Retina (tissue), 1 donor: ENCODE data around the gene DOCK2.
A peak's percentile ranks its signal among the peaks of the same experiment; 100 is the strongest.

ENCODE experiments used
- DNase-seq: peaks from one replicate; pipeline ENCODE4 v3.0.0-alpha.2; 2016

The DOCK2 gene

DNA sequence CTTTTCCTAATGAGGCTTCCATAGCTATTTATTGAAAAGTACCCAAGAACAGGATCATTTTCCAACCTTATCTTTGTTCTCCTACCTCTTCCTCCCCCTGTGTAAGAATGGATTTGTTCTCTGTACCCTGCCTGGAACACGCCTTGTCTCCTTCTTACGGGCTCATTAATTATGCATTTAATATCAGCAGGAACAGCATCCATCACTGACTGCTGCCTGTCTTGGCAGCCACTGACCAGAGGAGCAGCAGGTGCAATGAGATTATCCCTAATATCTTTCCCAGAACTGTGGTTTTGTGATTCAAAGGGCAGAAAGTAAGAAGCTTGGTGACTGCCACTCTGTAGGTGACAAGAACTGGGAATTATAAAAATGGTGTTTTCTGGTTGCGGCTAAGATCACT, 362.5 kb downstream of the DOCK2 start:
- DNase-seq = no peak

DNA sequence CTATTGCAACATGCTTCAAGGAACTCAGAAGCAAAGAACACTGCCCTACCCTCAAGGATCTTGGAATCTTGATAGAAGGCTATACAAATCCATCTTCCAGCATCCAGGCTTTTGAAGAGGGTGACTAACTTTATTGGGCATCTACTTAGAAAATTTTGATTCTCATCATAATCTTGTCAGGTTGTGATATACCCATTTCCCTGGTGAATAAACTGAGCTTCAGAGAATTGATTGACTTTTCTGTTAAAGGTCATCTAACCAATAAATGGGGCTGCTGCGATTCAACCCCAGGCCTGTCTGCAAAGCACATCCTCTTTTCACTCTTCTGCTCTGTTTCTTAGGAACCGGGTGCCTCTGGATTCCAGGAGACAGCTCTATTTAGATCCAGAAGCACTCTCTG, 363.1 kb downstream of the DOCK2 start:
- no peak for DNase-seq

DNA sequence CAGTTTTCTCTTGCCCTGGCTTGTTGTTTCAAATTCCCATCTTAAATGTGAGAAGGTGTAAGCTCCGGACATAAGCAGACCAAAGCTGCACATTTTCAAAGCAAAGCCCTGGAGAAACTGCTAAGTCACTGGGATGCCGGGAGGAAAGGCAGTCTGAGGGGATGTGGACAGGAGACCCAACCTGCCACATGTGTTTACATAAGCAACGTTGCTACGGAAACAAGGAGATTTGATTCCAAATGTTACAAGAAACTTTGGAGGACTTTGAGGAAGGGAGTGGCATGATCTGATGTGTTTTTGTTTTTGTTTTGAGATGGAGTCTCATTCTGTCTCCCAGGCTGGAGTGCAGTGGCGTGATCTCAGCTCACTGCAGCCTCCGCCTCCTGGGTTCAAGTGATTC, 368.9 kb downstream of the DOCK2 start:
- DNase-seq = no peak

DNA sequence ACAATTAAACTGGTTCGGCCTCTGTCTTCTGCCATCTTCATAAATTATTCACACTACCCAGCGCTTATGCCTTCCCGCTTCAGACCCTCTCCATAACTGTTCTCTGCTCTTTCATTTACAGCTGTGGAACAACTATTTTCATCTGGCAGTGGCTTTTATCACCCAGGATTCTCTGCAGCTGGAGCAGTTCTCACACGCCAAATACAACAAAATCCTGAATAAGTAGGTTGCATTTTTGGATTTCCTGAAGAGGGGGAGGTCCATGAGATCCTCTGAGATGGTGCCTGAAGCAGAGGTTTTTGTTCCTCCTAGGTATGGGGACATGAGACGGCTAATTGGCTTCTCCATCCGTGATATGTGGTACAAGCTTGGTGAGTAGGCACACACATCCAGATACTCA, 371.3 kb downstream of the DOCK2 start:
- DNase-seq = no peak

DNA sequence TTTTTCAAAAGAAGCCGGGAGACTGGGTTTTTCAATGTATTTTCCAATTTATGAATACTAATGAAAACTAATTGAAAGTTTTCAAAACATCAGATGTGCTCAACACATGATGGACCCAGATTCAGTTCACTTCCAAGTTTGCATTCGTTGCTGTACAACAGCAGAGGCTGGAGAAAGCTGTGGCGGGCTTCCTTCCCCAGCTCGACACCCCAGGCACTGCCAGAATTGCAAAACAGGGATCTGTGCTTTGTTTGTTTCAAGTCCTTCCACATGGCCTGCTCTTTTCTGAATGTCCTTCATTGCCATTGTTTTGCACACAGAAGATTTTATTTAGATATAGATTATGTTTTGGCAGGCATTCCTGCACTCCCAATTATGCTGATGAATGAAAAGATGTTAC, 373.5 kb downstream of the DOCK2 start:
- no peak for DNase-seq

DNA sequence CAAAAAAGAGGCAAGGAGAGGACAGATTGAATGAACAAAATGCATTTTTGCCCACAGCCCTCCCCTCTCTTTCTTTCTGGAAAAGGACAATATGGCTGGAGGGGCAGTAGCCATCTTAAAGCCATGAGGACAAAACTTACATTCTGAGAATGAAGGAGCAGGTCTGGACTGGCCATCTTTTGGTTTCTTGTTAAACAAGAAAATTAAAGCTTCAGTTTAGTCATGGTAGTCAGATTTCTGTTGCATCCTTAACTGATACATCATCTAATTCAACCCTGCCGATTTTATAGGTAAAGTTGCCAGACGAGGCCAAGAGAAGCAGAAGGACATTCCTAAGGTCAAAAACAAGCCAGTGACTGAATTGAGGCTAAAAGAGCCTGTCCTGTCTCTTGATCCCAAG, 374.7 kb downstream of the DOCK2 start:
- DNase-seq = no peak

DNA sequence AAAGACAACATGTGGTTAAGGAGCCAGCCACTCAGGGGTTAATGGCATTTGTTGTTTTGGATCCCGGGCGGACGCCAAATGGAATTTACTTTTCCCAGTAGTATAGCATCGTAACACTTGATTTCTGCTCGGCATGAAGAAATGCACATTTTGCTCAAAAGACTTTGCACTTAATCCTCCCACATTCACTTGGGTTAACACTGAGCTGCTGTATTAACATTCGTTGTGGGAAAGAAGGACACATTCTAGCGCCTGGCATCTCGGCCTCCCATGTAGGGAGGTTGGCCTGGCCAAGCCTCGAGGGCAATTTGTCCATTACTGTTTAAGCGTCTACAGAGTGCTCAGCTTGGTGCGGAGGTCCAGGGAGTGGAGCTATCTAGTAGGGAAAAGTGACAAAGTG, 375.5 kb downstream of the DOCK2 start:
- DNase-seq = no peak

DNA sequence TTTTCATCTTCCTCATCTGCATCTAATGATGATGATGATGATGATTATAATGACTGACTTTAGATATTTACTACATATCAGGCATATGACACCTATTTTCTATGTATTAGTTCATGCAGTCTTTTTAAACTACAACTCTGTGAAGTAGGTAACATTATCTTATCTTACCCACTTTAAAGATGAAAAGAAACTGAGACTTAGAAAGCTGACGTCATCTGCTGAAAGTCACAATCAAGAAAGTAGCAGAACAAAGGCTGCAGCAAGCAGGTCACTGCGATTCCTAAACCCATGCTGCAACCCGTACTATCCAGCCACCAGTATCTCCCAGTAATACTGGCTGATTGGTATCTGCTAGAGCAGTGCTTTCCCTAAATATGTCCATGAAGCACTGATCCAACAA, 383.3 kb downstream of the DOCK2 start:
- DNase-seq = no peak

DNA sequence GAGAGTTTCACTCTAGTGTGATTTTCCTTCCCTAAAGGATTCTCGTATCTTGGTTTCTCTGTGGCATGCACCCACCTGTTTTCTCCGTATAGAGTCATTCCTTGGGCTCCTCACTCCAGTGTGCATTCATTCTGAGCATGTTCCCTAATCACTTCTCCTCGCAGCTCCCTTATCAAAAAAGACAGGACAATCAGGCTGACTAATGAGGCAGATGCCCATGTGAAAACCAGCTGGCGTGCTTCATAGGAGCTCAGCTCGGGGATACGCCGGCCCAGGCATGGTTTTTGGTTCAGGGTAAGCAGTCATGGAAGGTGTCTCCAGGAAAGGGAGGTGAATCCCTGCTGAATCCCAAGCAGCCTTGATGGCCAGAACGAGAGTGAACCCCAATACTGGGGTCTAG, 384.4 kb downstream of the DOCK2 start:
- peak; percentile 61 for DNase-seq

DNA sequence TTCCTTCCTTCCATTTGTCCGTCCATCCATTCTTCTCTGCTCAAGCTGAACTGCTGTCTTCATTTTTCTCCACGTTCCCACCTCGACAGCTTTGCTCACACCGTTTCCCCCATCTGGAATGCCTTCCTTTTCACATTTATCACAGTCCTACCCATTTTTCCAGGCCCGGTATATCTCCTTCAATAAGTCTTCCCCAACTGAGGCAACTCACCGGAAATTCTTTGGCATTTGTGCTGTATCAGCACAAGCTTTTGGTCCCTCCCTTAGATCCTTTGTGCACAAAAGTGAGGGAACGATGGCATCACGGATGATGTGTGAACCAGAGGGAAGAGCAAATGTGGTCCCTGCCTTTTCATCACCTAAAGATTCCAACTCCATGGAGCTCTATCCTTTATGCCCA, 388.8 kb downstream of the DOCK2 start:
- DNase-seq = no peak

DNA sequence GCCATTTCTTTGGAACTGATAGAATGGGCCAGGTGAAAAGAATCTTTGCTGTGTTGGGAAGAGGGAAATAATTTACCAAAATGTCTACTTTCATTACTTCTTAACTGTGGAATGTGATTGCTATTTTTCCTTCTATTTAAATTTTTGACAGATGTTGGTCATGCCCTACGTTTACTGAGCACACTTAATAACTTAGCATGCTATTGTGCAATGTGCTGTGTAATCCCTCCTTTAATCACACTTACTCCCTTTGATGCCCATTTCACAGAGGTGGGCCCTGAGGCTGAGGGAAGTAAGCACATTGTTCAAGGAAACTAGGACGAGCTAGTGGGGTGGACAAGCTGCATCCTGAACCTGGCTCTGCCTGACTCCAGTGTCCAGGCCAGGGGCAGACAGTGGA, 391.0 kb downstream of the DOCK2 start:
- DNase-seq = no peak

DNA sequence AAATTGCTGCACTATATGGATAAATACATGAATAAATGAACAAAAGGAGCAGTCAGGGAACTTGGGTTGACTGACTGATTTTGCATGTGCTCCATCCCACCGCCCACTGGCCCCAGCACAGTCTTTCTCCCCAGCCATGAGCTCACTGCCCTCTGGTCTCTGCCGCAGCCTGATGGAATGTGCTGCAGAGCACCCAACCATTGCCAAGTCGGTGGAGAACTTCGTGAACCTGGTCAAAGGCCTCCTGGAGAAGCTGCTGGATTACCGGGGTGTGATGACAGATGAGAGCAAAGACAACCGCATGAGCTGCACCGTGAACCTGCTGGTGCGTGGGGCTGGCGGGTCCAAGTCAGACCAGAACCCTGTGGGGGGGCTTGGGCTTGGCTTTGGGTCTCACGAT, 397.2 kb downstream of the DOCK2 start:
- no peak for DNase-seq

DNA sequence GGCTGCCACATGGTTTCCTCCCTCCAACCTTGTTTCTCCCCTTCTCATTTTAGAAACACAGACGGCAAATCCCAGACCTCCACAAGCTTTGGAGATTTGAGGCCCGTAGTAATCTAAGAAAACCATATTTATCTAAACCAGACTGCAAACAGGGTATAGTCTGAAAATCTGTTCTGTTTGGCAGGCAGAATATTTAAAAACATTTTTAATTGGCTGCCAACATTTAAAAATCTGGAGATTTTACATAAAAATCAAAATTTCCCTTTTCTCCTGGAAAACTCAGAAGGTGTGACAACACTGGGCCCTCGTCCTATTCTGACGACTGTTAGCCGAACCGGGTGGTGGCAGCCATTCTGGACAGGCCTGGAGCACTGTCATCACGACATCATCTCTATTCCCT, 401.2 kb downstream of the DOCK2 start:
- DNase-seq = no peak

DNA sequence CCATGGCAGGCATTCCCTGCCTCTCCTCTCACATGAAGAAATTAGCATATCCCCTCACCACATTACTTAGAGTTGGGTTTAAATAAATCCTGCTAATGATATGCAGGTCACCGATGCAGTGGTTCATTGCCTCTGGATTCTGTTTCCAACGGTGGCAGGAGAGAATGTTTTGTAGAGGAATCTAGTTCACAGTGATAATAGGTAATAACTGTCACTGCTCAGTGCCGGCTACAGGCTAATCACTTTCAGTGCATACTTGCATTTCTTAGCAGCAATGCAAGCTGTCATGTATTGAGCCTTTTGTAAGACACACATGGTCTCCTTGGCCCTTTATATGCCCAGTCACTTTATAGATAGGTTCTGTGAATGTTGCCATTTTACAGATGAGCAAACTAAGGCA, 402.8 kb downstream of the DOCK2 start:
- DNase-seq = no peak

DNA sequence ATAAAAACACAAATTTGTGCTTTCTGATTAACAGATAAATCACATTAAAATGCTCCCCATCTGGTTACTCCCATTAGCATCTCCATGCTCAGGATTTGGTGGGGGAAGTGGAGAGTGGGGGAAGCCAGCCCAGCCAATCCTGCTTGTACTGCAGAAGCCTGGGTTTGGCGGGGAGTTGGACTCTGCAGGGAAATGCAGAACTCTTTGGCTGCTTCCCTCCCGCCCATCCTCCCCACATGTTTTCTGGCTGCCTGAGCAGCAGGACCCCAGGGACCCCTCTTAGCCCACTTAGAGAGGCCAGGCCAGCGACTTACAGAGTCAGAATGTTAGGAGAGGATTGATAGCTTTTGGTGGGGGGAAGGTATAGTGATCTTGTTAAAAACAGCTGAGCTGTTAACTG, 409.2 kb downstream of the DOCK2 start:
- DNase-seq = peak; percentile 71

DNA sequence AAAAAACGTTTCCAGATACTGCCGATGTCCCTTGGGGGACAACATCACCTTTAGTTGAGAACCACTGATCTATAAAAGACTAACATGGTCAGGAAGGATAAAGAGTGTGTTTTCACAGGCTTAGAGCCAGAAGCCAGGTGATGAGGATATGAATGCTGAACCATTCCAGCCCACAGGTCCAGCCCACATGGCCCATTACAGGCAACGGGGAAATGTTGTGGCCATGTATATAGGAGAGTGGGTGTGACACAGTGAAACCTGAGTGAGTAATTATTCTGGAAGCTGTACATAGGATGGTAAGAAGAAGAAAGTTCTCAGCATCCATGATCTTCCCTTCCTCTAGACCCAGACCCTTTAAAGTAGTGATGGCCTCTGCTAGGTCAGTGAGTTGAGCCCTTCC, 412.6 kb downstream of the DOCK2 start:
- no peak for DNase-seq

DNA sequence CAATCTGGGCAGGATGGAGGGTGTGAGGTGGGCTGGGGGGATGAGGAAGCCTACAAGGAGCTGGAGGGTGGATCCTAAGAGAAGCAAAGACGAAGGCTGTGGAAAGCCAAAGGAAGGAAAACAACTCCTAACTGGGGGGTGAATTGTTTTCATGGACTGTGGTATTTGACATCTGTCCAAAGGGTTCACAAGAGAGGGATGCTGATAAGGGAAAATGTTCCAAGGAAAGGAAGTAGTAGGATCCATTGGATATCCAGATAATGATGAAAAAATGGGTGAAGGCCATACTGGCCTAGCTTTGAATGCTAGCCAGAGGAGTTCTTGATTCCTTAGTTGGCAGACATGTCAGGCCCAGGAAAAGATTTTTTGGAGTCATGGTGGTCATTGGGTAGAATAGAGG, 416.8 kb downstream of the DOCK2 start:
- DNase-seq = no peak

DNA sequence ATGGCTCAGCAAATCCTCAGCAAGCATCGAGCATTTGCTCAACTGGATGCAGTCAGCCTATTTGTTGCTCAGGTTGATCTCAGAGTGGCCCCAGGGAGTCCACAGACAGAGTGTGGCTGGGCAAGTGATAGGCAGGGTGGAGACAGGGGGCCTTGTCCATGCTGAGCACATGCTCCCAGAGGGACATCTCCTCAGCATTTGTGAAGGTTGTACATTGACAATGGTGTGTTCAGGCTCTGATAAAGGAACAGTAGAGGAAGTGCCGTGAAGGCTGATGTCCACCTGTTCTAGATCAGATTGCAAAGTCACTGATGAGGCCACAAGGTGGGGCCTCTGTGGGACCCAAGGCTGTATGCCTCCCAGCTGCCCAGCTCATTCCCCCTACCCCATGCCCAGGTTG, 418.5 kb downstream of the DOCK2 start:
- no peak for DNase-seq

DNA sequence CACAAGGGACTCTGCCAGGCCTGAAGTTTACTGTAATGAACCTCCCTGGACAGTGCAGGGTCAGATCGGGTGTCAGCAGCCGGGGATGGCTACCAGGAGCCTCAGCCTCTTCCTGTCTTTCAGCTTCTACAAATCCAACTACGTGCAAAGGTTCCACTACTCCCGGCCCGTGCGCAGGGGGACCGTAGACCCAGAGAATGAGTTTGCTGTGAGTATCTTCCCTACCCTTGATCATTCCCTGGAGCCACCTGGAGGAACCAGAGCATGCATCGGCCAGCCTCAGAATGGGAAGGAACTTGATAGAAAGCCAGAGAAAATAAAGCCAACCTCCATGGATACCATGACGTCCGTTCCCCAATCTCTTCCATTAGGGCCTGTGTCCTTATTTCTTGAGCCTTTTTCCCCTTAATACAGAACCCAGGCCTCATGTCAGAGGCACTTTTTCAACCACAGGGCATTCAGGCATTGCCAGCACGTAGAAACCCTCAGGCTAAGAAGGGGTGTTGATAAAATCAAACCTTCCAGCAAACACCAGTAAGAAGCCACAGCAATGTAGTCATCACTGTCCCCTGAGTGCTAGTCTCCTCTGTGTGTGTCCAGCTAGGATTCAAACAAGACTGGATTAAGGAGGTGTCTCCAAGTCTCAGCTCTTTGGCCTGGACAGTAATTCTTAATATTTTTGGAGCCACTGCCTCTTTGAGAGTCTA, 419.6 kb downstream of the DOCK2 start:
- DNase-seq = no peak

DNA sequence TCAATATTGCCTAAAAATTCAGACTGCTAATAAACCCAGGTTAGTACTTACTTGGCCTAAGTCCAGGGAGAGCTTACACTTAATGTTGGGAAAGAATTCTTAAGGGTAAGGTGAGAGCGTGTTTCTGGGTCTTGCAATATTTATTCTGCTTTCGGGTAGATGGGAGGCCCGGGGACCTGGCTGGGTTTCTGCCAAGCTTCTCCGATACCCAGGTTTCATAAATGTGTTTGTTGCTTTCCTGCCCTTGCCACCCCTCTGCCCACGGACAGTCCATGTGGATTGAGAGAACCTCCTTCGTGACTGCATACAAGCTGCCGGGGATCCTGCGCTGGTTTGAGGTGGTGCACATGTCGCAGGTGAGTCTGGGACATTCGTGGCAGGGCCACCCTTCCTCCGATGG, 420.2 kb downstream of the DOCK2 start:
- DNase-seq = no peak

DNA sequence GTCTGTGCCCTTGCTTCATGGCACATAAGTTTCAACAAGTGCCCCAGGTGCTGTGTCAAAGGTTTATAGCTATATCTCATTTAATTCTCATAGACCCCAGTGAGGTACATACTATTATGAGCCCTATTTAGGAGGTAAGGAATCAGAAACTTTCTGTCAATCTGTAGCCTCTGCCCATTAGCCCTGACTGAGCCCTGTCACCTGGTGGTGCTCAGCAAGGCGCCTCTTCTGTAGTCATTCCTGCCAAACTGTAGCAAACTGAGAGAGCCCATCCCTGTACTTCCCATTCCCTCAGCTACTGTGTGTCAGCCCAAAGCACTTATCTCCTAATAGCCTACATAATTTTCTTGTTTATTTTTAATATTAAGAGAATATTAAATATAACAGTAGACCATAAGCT, 422.1 kb downstream of the DOCK2 start:
- no peak for DNase-seq

DNA sequence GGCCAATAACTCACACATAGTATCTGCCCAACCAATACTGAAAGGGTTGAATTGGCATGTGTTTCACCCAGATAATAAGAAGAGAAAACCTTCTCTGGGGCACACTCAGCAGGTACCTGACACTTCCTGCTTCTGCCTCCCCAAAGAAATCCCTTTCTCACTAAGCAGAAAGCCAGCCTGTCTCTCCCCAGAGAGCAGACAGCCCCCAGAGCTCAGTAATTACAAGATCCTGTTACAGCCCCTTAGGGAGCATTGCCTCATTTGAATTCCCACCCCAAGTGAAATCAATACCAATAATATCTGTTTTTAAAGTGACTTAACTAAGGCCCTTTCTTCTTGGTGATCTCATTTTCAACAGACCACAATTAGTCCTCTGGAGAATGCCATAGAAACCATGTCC, 430.1 kb downstream of the DOCK2 start:
- no peak for DNase-seq

DNA sequence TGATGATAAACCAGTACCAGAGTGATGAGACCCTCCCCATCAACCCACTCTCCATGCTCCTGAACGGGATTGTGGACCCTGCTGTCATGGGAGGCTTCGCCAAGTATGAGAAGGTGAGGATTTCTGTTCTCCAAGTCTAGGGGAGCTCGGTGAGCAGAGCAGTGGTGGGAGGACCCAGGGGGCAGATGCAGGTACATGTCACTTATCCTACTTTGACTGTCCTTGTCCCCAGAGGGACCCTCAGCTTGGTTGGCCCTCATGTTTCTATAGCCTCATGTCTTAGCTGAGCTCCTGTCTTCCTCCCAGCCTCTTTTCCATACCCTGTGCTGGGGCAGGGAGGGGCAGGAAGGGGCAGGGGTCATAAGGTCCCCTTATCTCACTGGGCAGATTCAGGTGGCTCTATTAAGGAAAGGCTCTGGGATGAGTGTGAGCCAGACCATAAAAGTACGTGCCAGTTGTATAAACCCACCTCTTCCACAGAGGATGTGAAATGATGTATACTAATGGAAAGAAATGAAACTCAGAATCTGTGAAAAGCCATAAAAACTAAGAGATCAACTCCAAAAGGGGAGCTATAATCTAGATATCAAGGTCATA, 430.6 kb downstream of the DOCK2 start:
- no peak for DNase-seq

DNA sequence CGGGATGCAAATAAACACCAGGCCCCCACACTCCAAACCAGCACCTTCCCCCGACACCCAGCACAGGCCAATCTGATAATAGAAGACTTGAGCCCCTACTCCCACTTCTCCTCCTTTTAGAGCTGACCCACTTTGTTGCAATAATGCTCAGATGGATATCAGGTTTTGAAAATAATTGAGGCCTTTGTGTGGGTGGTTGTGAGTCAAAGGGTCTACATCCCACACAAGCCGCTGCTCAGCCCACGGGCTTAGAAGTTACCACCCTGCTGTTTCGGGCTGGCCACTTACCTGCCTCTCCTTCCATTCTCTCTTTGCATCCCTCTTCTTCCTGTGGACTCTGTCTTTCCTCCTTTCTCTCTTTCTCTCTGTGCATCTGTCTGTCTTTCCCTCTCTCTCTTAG, 432.4 kb downstream of the DOCK2 start:
- DNase-seq = no peak
